ENCODE results near the gene KCNS1.

GRCh38 chr20:45052698-45053429, 48.1 kb downstream of the KCNS1 start:
- TF ChIP-seq, protein P1, sequence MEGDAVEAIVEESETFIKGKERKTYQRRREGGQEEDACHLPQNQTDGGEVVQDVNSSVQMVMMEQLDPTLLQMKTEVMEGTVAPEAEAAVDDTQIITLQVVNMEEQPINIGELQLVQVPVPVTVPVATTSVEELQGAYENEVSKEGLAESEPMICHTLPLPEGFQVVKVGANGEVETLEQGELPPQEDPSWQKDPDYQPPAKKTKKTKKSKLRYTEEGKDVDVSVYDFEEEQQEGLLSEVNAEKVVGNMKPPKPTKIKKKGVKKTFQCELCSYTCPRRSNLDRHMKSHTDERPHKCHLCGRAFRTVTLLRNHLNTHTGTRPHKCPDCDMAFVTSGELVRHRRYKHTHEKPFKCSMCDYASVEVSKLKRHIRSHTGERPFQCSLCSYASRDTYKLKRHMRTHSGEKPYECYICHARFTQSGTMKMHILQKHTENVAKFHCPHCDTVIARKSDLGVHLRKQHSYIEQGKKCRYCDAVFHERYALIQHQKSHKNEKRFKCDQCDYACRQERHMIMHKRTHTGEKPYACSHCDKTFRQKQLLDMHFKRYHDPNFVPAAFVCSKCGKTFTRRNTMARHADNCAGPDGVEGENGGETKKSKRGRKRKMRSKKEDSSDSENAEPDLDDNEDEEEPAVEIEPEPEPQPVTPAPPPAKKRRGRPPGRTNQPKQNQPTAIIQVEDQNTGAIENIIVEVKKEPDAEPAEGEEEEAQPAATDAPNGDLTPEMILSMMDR (IDR thresholded peaks at IDR 0.05) = no peak
- no peak for TF ChIP-seq POLR2AphosphoS5 (IDR thresholded peaks at IDR 0.05)
- no peak for TF ChIP-seq POLR2A (IDR thresholded peaks at IDR 0.05)
